Islet precursor cell (in vitro differentiated cells): ENCODE results near the gene FEM1B.

Experiments used
- DNase-seq: peaks from one replicate; pipeline ENCODE4 v3.0.0-alpha.2; 2018

The FEM1B gene

DNA sequence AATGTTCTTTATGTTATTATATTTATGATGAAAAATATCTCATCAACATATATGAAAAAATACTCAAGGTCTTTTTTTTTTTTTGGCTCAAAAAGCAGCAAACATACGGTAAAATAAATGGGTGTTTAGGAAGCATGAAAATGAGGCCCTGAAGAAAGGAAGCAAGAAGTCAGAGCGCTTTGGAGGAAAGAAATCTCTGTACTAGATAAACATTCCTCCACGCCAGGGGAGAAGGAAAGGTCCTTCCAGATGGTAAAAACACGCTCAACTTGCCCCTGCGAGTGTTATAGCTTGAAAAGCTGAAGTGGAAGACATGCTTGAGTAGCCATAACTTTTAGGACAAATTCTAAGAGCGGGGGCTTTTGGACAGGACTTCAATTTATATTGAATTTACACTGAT lies 52.9 kb downstream of the FEM1B start:
- no peak for DNase-seq

GRCh38 chr15:68330901-68331300 lies 53.4 kb downstream of the FEM1B start:
- DNase-seq = no peak

GRCh38 chr15:68332266-68332665 lies 54.7 kb downstream of the FEM1B start:
- no peak for DNase-seq

DNA sequence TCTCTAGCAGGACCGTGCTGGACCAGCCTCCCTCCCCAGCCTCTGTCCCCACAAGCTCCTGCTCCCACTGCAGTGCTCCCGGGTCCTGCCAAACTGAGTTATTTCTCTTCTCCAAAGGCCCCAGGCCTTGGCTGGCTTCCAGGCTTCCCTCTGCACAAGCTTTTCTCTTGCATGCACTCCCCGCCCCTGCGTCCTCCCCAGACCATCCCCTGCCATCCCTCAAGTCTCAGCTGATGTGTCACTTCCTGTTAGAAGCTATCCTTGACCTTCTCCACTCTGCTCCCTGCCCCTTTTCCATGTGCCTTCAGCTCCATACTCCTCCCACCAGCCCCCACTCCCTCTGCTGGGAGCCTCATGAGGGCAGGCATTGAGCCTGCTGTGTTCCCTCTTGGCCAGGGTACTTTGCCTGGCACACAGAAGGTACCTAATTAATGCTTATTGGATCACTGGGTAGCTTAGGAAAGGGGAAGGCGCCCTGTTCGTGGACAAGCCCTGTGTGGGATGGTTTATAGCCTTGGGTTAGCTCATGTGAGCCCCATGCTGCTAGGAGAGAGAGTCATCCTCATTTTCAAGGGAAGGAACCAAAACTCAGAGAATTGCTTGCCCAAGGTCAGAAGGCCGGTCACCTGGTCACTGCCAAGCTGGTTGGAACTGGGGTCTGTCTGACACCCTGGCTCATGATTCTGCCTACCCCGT lies 56.4 kb downstream of the FEM1B start:
- DNase-seq = no peak

DNA sequence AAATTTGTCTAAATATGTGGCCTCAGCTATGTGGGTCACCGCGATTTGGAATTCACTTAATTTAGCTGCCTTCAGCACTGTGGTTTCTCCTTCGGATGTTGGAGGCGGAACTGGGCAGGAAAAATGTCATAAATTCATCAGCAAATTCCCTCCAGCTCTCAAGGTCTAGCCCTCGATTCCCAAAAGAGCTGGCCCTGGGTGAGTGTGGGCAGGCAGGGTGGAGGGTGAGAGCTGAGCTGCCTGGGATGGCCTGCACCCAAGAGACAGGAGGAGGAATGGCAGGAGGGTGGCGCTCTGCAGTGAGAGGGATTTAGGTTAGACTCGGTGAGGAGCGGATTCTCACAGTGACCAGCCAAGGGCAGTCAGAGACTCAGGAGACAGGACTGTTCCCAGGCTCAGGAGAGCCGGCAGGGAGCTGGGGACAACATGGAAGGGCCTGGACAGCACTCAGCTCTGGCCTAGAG lies 57.1 kb downstream of the FEM1B start:
- no peak for DNase-seq

DNA sequence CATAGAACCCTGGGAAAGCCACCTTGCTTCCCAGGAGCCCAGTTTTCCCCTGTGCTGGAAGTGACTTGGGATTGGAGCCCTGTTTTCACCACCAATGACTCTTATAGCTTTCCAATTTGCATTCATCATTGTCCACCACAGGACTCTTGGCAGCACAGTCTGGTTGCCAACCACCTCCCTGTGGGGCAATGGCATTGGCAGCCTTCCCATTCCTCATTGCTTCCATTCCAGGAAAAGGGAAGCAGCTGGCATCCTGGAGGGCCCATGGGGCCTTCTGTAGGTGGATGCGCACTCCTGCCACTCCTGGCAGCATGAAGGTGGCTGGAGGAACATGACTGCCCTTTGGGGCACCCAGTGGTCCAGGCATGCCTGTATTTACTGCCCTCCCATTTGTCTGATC lies 57.7 kb downstream of the FEM1B start:
- no peak for DNase-seq

DNA sequence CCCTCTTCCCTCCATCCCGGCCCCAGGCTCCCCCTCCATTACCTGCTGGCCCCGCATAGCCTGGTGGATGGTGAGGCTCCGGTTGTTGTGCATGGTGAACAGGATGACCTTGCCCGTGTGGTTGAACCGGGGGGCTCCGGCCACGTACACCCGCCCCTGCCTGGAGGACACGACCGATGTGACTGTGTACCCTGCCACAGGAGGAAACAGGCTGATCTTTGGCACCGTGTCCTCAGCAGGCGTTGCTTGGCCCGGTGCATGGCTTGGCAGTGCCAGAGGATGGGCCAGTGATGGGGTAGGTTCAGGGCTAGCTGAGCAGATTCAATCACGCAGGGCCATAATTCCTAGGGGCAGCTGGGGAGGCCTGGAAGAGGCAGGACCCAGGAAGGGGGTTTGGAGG lies 58.1 kb downstream of the FEM1B start:
- no peak for DNase-seq

DNA sequence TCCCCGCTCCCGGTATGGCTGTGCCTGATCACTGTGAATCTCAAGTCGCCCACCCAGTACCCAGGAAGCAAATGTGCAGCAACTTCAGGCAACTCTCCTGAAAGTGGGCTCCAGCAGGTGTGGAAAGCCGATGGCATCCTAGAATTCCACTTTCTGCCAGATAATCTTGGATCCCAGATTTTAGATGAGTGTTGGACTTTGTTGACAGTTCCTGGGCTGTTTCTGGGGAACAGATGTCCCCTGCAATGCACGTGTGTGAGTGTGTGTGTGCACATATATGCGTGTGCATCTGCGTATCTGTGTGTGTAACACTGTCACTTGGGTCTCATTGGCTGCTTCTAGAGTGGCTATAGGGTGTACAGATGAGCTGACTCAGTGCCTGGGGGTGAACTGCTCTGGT lies 59.0 kb downstream of the FEM1B start:
- no peak for DNase-seq

- DNase-seq = no peak
These were observed 60.3 kb downstream of the FEM1B start for GRCh38 chr15:68337826-68338225.

DNA sequence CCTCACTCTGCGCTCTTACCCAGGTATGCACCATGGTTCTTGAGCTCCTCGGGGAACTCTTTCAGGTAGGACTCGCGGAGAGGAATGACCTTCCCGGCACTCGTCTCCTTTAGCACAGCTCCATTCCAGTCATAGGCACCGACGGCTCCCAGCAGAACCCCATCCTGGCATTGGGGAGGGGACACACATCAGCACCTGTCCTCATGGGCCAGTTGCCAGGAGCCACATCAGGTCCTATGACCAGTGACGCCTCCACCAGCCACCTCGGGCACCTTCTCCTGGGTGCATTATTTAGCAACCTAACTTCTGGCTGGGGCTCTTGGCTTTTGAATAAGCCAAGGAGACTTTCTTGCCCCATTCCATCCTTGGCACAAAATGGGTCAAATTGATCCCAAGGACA lies 61.9 kb downstream of the FEM1B start:
- no peak for DNase-seq

DNA sequence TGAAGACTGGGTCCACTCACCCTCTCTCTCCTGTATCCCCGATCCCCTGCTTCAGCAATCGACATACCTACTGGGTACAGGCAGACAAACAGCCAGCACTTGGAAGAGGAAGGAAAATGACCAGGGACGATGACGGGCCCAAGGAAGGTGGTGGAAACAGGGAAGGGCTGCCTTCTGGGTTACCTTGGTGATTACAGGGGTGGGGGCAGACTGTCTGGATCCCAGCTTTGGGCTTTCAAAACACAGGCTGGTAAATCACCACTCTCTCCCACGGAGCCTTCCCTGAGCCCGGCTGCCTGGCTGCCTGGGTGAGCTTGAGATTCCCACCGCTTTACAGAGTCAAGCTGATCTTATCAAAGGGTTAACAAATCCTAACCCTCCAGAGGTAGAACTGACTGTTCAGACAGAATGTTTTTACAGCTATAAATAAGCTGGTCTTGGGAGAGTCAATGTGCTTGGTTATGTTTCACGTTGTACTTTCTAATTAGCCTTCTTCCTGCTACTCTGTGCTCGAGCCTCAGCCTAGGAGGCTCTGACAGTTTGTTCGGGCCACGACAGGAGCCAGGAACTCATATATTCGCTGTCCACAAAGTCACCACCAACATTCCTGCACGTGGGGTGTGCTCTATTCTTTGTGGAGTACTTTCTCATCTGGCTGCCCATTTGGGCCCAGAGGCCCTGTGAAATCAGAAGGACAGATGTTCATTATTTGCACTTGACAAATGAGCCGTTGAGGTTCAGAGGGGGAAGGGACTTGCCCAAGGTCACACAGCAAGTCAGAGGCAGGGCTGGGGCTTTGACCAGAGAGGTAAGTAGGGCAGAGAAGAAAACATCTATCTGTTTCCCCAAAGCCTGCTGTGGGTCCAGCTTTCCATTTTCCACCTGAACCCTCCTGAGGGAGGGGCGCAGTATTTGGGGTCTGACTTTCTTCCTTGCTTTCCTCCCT lies 63.5 kb downstream of the FEM1B start:
- no peak for DNase-seq

DNA sequence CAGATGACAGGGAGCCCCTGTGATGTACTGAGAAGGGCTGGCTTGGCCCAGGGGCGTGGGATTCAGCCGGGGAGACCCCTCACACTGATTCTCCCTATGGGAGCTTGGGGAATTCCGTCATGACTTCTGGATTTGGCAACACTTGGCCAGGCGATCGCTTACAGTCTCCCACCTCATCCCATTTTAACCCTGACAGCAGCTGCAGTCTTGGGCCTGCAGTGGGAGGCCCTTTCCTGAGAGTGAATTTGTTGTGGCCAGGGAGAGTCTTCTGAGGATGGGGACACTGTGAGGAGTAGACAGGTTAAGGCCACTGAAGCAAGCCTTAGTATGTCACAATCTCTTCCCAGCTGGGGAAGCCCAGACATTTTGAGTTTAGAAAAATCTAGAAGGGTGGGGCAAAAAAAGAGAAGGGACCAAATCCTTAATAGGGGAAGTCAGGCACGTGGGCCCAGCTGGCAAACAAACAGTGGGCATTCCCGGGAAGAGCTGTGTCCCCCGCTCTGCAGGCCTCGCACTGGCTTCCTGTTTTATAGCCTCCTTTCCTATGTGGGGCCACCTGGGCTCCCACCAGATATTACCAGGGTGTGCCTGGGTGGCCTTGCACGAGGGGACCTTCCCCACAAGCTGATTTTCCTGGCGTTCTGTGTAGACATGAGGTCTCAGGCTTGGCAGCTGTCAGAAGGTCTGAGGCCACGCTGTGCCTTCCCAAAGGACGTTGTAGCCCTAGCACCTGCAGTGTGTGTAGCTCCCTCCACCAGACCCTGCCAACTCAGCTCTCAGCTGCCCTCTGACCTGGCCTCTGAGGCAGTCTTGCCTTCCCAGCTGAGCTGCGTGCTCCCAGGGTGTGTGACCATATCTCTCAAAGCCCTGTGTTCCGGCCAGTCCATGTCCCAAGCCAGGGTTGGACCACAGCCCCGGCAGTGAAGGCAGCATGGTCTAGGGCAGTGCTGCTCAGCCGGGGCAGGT lies 64.5 kb downstream of the FEM1B start:
- DNase-seq = no peak

GRCh38 chr15:68343579-68344225 lies 66.2 kb downstream of the FEM1B start:
- no peak for DNase-seq

GRCh38 chr15:68344600-68344999 lies 67.1 kb downstream of the FEM1B start:
- DNase-seq = no peak
